GM15510 (cell line): Measurements from ENCODE around the gene ZNF649.

Experiments
- POLR2A ChIP-seq: IDR thresholded peaks from 3 replicates; pipeline ENCODE4 v1.6.1; 2011; ENCODE audit warnings: borderline replicate concordance; ENCODE audit not compliant: insufficient read length; ENCODE audit errors: extremely low read depth

The ZNF649 gene

DNA sequence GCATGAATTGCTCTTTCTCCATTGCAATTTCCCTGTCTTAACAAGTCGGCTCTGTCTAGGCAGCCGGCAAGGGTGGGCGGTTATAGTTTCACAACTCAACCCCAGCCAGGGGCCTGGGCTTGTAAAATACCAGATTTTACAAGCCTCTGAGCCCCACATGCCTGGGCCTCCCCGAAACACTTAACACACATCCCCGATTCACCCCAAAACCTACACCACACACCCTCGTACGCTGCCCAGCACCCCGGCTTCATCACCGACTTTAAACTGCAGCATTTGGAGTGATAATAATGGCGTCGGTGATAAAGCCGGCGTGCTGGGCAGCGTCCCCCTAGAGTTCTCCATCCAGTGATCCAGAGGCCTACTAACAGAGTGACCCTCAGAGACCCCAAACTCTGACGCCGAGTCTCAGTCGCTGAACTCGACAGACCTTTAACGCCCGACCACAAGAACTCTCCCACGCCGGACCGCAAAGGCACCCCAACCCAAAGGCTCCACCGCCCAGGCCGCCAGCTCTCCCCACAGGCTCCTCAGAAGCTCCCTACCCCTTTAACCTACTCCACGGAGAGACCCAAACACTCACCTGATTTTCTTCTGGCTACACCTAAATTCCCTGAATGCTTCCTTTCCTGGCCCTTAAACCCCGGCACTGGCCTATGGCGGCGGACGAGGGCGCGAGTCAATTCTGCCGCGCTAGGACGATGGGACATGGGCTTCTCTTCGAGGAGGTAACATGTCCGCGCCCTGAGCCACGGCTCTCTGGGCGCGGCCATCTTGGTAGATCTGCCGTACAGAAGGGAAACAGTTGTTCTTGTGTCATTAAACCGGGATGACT, at the start of gene ZNF649:
TSS of gene ZNF649 (minus strand) at position 687 of the 835 bp plus-strand sequence. CDS start 4,910 bp downstream, outside the sequence.
- peak; percentile 42 for TF ChIP-seq POLR2A

- TF ChIP-seq POLR2A = no peak
Observed at GRCh38 chr19:51948975-51949374, 44.2 kb upstream of the ZNF649 start.

GRCh38 chr19:51946602-51947001, 41.8 kb upstream of the ZNF649 start:
- TF ChIP-seq POLR2A = no peak

GRCh38 chr19:51944798-51945552, 40.2 kb upstream of the ZNF649 start:
- no peak for TF ChIP-seq POLR2A

DNA sequence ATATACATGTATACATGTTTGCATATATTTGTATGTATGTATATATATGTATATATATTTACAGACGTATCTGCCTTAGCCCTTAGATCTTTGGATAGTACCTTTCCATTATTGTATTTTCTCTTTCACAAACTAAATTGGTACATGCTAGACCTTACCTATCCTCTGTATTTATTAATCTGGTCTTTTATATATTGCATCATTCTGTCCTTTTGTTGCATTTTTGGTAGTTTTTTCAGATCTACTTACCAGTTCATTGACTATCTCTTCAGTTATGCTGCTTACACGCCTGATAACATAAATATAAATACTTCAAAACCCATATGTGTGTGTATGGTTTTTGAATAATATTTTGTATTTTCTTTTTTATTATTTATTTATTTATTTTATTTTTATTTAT, 34.1 kb upstream of the ZNF649 start:
- TF ChIP-seq POLR2A = no peak

GRCh38 chr19:51931921-51932320, 27.1 kb upstream of the ZNF649 start:
- TF ChIP-seq POLR2A = no peak

DNA sequence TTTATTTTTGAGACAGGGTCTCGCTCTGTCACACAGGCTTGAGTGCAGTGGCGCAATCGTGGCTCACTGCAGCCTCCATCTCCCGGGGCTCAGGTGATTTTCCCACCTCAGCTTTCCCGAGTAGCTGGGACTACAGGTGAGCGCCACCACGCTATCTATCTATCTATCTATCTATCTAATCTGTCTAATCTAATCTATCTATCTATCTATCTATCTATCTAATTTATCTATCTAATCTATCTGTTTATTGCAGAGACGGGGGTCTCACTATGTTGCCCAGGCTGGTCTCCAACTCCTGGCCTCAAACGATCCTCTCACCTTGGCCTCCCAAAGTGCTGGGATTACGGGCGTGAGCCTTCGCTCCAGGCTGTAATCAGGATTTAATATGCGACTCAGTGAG, 23.0 kb upstream of the ZNF649 start:
- no peak for TF ChIP-seq POLR2A

- TF ChIP-seq POLR2A = peak; percentile 35
Observed at GRCh38 chr19:51926784-51927741, 22.2 kb upstream of the ZNF649 start, which contains the start of gene ZNF613. ZNF613 (plus strand) TSS chr19:51927472; CDS start chr19:51936221, 8,749 bp downstream.

- TF ChIP-seq POLR2A = no peak
Observed at GRCh38 chr19:51926426-51926783, 21.6 kb upstream of the ZNF649 start.

GRCh38 chr19:51921949-51922348, 17.1 kb upstream of the ZNF649 start:
- TF ChIP-seq POLR2A = no peak

- TF ChIP-seq POLR2A = no peak
Observed at GRCh38 chr19:51919606-51920005, 14.8 kb upstream of the ZNF649 start.

DNA sequence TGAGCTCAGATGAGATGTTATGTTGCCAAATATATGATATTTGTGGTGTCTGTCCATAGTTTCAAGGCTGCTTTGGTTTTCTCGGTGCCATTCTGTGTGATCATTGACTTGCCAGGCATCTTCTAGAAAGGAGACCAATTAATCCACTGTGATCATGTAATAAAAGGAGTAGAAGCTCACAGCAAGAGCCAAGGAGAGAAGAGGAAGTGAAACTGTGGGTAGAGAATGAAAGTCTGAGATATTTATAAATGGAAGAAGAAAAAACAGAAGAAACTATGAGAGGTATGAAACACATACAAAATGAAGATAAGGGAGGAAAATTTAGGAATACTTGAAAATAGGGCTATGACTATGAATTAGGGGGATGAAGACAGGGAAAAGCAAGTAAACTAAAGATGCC, 11.3 kb upstream of the ZNF649 start:
- no peak for TF ChIP-seq POLR2A

DNA sequence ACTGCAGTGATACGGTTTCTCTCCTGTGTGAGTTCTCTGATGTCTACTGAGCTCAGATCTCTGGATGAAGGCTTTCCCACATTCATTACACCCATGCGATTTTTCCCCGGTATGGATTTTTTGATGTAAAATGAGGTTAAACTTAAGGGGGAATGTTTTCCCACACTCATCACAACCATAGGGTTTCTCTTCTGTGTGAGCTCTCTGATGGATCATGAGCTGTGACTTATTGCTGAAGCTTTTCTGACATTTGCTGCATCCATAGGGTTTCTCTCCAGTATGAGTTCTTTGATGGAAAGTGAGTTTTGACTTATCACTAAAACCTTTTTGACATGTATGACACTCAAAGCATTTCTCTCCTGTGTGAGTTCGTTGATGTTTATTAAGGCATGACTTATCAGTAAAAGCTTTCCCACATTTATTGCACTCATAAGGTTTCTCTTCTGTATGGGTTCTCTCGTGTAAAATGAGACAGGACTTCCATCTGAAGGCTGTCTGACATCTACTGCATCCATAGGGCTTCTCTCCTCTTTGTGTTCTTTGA, 10.6 kb upstream of the ZNF649 start:
- TF ChIP-seq POLR2A = no peak

DNA sequence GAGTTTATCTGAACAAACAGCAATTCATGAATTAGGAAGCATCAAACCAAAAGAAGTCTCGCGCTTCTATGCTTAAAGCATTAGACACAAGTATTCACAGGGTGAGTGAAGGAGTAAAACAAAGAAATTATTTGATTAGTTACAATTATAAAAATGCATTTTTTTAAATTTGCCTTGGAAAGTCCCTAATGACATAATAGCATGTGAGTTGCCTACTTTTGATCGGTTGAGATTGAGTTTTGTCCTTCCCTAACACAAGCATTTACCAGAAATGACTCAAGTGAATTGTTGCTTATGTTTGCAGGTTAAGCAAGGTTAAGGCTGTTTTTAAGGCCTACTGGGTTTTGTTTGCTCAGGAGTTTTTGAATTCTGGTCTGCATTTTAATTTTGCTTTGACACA, 389 bp upstream of the ZNF649 start:
- TF ChIP-seq POLR2A = no peak

GRCh38 chr19:51903192-51903591, 1.6 kb downstream of the ZNF649 start:
- TF ChIP-seq POLR2A = no peak

- no peak for TF ChIP-seq POLR2A
Observed at GRCh38 chr19:51901860-51902259, 3.0 kb downstream of the ZNF649 start.
